A549 treated with RU486 at 1 μM for 4 hours (cell line): ENCODE results near the gene ANKDD1B. TPM values are rescaled to one million over a fixed set of nuclear protein-coding genes. Genes with fewer than 3 reads are reported as not detected.

Experiments
- total RNA-seq: library from RNA; stranded (reverse); fragments of 200-300 nt; extraction: Qiagen RNA extraction; gene quantifications from 5 replicates; pipeline ENCODE4 v1.2.3, GENCODE V29; 2022; ENCODE audit warnings: low read depth

ANKDD1B gene
- 0.07 TPM in 1 of 5 replicates, not detected in the others for total RNA-seq

GRCh38 chr5:75611311-75612225 lies at the start of gene ANKDD1B:
ANKDD1B (plus strand) TSS chr5:75611453; CDS start chr5:75611635, 182 bp downstream.

GRCh38 chr5:75717082-75717922 lies 106.0 kb downstream of the ANKDD1B start, which contains the start of gene POC5:
POC5 (minus strand) TSS chr5:75717437; CDS start chr5:75712937, 4,500 bp downstream.

Other genes with a start within 250 kb of the ANKDD1B start
- gene CERT1, start 99.8 kb upstream of the ANKDD1B start, total RNA-seq: 16.2 to 29.0 TPM (median 26.3 TPM) in 5 replicates
- 6.0 to 12.5 TPM (median 11.6 TPM) in 5 replicates for gene POLK, start 99.6 kb upstream of the ANKDD1B start, total RNA-seq
- gene POC5, start 106.0 kb downstream of the ANKDD1B start, total RNA-seq: 9.5 to 13.1 TPM (median 11.6 TPM) in 5 replicates